ENCODE results near the gene ABCA12.

The ABCA12 gene

DNA sequence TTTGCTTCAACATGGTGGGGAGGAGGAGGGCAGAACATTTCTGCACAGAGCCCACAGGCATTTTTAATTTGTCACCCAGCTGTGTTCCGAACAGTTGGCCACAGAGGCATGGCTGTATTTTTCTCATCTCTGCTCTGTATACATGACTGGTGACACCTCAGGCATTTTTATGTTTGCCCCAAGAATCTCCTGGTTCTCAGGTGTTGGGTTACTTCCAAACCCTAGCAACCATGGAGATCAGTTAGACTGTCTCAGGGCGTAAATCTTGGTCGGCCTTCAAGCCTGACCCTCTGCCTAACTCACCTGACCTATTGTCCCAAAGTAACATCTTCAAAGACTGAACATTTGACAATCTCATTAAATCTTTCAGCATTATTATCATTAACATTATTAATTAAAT lies 100.0 kb downstream of the ABCA12 start:
- FAIRE-seq (no peak), DNase-seq (ENCODE audit: insufficient read length, low spot score) (no peak)
- no peak for TF ChIP-seq POLR2A (IDR thresholded peaks at IDR 0.05; ENCODE audit: low read depth, low read length)

DNA sequence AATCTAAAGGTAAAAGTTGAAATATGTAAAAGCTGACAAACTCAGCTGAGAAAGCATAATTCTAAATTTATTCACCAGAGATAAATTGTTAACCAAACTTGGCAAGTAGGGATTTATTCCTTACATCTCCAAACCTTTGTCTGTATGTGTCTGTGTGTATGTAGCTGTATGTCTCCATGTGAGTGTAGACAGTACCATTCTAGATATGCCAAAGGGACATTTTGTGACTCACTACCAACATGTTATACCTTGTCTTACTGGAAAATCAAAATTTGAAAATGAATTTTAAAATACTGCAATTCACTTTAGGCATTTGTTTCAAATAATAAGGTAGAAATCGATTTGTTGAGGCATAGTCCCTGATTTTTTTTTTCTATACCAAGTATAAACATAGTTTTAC lies 102.1 kb downstream of the ABCA12 start:
- FAIRE-seq = no peak
- TF ChIP-seq POLR2A (IDR thresholded peaks at IDR 0.05; ENCODE audit: low read depth, low read length) = no peak

DNA sequence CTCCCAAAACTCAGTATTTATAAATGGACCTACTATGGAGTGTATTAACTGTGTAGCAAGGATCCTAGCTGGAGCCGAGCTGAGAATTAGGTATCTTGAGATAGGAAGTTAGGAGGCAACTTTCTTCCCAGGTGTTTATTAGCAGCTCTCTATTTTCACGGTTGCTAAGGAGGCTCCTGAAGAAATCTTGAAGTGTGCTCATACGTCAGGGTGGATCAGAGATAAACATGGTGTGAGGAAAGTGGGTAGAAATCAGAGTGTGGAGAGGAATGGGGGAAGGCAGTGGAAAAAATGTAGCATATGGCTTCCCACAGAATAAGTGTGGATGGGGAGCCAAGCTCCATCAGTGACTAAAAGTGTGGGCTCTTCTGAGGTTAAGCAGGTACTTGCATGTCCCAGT lies 104.3 kb downstream of the ABCA12 start:
- FAIRE-seq (no peak), DNase-seq (ENCODE audit: insufficient read length, low spot score) (no peak)
- no peak for TF ChIP-seq POLR2A (IDR thresholded peaks at IDR 0.05; ENCODE audit: low read depth, low read length)

More for the DNA sequence above, 102.1 kb downstream of the ABCA12 start:
- no peak for DNase-seq (ENCODE audit: insufficient read length, low spot score)

DNA sequence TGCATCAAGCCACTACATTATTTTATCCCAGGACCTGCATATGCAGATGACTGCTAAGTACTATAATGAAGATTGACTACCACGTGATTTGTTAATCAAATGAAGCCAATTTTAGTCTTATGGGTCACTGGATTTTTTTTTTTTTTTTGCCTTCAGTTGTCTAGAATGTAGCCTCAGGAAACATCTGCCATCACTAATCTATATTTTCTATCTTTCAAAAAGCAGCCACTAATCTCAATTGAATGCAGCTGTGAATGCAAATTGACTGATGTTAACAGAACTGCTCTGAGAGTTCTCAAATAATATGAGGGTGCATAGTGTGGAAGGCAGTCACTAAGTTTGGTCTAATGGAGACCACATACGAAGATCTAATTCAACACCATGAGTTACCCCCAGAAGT lies 106.3 kb downstream of the ABCA12 start:
- TF ChIP-seq POLR2A (IDR thresholded peaks at IDR 0.05; ENCODE audit: low read depth, low read length) = no peak
- FAIRE-seq (no peak), DNase-seq (ENCODE audit: insufficient read length, low spot score) (no peak)

DNA sequence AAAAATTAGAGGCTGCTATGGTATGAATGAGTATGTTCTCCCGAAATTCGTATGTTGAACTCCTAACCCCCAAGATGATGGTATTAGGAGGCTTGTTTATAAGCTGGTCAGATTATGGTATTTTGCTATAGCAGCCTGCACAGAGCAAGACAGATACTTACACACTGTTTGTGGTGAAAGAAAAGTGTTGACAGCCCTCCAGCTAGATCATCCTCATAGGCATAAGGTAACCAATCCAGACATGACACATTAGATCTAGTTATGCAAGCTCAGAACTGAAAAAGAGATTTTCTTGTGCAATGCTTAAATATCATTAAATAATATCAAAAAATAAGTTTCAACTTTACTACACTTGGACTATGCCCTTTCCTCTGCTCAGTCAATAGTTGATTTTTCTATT lies 107.1 kb downstream of the ABCA12 start:
- no peak for TF ChIP-seq POLR2A (IDR thresholded peaks at IDR 0.05; ENCODE audit: low read depth, low read length)
- no peak for FAIRE-seq
- DNase-seq (ENCODE audit: insufficient read length, low spot score) = no peak

DNA sequence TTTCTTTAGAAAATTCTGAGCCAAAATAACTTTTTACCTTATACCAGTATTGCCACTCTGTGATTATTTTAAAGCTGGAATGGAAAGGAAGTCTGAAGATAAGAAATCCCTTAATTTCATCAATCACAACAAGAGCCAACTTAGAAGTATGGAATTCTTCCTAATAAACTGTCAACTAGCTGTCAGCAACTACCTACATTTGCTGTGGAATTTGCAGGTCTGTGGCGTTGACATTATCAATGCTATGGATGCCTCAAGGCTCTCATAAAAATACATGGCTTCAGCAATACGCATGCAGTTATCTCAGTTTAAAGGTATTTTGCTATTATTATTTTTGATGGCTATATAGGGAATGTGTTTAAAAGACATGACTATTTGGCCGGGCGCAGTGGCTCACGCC lies 108.5 kb downstream of the ABCA12 start:
- FAIRE-seq (no peak), DNase-seq (ENCODE audit: insufficient read length, low spot score) (no peak)
- TF ChIP-seq POLR2A (IDR thresholded peaks at IDR 0.05; ENCODE audit: low read depth, low read length) = no peak

DNA sequence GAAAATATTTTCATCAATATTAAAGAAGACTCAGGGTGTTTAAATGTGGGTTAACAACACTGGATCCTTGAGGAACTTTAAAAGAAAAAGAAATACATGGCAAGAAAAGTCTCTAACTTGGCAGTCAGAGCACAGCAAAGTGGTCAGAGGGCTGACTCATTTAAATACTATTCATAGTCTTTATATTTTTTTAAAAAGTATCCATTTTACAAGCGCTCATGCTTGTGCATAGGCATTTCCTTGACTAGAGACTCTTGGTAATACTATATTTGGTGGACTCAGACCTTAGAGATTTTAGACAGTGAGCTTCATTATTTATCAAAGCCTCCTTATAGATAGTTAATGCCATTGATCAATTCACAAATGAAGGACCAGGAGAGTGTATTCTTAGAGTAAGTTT lies 110.2 kb downstream of the ABCA12 start:
- FAIRE-seq (no peak), DNase-seq (ENCODE audit: insufficient read length, low spot score) (peak; percentile 12)
- no peak for TF ChIP-seq POLR2A (IDR thresholded peaks at IDR 0.05; ENCODE audit: low read depth, low read length)

DNA sequence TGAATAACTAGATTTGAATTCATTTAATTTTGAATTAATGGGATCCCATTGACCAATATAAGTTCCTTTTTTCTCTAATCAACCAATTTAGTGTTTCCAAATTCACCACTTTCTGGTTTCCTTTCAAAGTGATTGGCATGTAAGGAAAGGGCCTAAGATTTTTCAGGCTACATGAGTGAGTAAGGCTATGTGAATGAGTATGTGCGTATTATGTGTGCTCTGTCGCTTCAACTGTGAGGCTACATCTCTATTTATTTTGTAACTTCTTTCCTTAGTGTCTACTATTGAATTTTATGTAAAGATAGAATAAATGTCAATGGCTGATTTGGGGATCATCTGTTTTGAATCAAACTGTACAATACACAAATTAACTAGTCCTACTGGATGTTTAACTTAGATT lies 110.6 kb downstream of the ABCA12 start:
- FAIRE-seq (no peak), DNase-seq (ENCODE audit: insufficient read length, low spot score) (no peak)
- TF ChIP-seq POLR2A (IDR thresholded peaks at IDR 0.05; ENCODE audit: low read depth, low read length) = no peak

DNA sequence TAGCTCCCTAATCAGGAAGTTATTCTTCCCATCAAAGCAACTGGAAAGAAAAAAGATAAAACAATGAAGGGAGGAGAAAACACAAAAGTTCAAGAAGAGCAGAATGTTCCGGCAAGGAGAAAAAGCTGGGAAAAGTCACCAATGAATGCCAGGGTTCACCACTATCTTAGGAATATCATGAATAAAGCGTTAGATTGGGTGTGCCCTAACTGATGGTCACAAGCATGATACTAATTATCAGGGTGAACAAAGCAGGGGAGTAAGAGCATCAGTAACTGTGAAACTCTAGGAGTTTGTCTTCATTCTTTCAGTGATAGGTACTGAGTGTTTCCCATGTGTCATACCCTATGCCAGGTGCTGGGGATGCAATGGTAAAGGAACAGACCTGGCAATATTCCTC lies 115.5 kb downstream of the ABCA12 start:
- no peak for DNase-seq (ENCODE audit: insufficient read length, low spot score)
- no peak for FAIRE-seq
- no peak for TF ChIP-seq POLR2A (IDR thresholded peaks at IDR 0.05; ENCODE audit: low read depth, low read length)

DNA sequence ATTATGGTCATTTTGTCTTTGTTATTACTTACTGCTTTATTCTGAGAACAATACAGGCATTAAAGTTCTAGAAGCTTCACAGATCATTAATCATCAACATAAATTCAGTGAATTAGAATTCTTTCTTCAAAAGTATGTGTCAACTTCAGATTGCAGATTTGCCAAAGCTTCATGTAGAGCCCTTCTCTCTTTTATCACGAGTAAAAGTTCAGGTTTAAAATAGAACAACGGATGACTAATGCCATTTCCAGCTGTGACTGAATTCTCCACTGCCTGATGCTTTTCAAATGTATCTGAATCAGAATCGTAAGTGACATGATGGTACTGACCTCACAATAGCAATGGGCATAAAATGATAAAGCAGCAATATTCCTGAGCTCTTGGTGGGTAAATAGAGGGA lies 116.0 kb downstream of the ABCA12 start:
- DNase-seq (ENCODE audit: insufficient read length, low spot score) (peak; percentile 10), FAIRE-seq (peak; percentile 98)
- TF ChIP-seq POLR2A (IDR thresholded peaks at IDR 0.05; ENCODE audit: low read depth, low read length) = no peak

DNA sequence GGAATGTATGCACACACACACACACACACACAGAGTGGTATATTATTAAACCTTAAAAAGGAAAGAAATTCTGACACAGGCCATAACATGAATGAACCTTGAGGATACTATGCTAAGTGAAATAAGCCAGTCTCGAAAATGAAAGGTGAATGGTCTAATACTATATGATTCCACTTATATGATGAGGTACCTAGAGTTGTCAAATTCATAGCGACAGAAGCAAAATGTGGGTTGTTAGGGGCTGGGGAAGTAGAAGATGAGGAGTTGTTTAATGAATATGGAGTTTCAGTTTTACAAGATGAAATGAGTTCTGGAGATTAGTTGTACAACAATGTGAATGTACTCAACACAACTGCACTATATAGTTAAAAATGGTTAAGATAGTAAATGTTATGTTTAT lies 118.1 kb downstream of the ABCA12 start:
- no peak for DNase-seq (ENCODE audit: insufficient read length, low spot score)
- FAIRE-seq = no peak
- TF ChIP-seq POLR2A (IDR thresholded peaks at IDR 0.05; ENCODE audit: low read depth, low read length) = no peak

DNA sequence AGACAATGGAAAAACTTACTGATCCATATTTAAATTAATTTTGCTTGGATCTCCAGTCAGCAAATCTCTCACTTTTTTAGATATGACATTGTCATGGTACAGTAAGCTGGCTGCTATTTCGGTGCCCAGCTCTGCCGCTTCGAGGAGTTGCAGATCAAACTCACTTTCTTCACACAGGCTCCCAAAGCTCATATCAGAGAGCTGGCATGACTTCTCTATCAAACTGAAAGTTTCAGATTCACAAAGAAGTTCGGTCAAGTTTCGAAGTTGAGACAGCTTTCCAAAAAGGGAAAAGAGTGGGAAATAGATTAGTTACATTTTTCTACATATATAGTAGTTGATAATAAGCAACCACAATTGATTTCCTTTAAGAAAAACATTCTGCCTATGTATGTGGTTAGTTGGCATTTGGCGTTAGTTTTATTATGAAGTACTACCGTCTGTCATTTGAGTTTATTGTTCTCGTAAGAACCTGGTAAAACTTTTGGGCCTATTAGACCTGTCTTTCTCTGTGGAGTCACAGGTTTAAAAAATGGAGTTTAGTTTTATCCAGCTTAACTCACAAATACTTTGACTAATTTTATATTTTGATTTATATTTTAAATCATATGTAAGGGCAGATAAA lies 118.8 kb downstream of the ABCA12 start:
- no peak for TF ChIP-seq POLR2A (IDR thresholded peaks at IDR 0.05; ENCODE audit: low read depth, low read length)
- FAIRE-seq = no peak
- no peak for DNase-seq (ENCODE audit: insufficient read length, low spot score)

DNA sequence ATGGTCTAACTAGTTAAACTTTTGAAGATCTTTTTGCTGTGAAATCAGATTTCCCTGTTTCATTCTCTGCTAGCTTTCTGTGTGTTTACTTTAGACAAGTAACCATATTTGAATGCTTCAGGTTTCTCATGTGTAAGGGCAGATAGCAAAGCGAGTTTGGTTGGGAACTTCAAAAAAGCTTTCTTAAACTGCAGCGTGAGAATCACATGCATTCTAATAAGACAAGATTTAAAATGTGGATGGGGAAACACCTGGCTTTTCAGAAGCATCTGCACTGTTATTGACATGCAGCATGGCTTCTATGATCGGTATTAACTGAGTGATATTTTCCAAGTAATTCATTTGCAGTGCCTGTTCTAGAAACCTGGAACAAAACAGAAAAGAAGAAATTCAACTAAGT lies 119.3 kb downstream of the ABCA12 start:
- DNase-seq (ENCODE audit: insufficient read length, low spot score) (no peak), FAIRE-seq (no peak)
- TF ChIP-seq POLR2A (IDR thresholded peaks at IDR 0.05; ENCODE audit: low read depth, low read length) = no peak

DNA sequence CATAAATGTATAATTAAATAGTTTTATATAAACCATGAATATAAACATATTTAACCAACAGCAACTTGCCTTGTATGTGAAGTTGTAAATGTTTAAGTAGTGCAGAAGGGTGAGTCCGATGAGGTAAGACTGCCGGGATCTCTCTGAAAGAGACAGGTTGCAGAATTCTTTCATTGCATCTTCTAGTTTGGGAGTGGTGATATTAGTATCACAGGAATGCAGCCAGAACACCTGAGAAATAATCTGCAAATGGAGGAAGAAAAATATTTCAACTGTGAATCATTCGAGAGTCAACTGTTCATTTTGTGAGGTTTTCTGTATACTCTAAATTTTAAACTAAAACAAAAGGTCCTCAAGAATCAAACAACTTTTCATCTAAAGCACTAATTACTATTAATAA lies 123.0 kb downstream of the ABCA12 start:
- FAIRE-seq = no peak

DNA sequence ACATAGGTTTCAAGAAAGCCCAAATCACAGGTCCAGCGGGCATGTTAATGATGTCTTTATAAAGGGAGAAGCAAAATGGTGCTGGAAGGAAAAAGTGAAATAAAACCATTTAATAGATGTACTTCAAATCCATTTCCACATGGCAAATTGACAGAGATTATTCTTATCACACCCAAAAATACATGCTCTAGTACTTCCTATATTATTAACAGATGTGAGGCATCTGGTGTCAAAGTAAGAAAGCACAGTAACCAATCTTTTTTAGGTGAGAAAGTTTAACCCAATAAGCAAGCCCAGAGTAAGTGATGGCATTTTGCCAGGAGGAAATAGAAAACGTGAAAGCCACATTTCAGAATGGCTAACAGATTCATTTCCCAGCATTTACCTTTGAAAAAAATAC lies 128.0 kb downstream of the ABCA12 start:
- TF ChIP-seq POLR2A (IDR thresholded peaks at IDR 0.05; ENCODE audit: low read depth, low read length) = no peak
- FAIRE-seq (no peak), DNase-seq (ENCODE audit: insufficient read length, low spot score) (no peak)

More for the DNA sequence above, 123.0 kb downstream of the ABCA12 start:
- DNase-seq (ENCODE audit: insufficient read length, low spot score) = no peak
- TF ChIP-seq POLR2A (IDR thresholded peaks at IDR 0.05; ENCODE audit: low read depth, low read length) = no peak

DNA sequence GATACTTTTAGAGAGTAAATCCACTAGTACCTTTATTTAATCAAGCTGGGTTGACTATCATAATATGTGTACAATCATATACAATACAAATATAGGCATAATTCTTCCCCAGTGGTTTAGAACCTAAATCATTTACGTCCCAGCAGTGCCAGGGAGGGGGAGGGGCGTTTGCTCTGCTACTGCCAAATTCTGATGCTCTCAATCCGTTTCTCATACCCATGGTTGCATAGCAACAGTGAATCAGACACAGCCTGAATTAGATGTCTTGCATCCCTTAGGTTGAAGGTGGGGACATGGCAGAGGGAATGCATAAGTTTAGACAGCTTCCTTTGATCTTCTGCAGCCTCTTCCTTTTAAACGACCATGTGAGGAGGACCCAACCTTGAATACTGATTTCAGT lies 135.4 kb downstream of the ABCA12 start:
- DNase-seq (ENCODE audit: insufficient read length, low spot score) (no peak), FAIRE-seq (peak; percentile 76)
- TF ChIP-seq POLR2A (IDR thresholded peaks at IDR 0.05; ENCODE audit: low read depth, low read length) = no peak

All from H54 (cell line).